Fibroblast of lung (primary cell): ENCODE data around the gene FBLN2. TPM values are rescaled to one million over a fixed set of nuclear protein-coding genes. Genes with fewer than 3 reads are reported as not detected.

Experiments used
- DNase-seq, 2 donors: peaks; one replicate each; pipeline versions ENCODE4 v3.0.0 to v3.0.0-alpha.2; 2010; ENCODE audit warnings: low read depth in 2 of 2
- H2AFZ ChIP-seq: 2 replicates; pipeline ENCODE4 v1.5.1; 2012; ENCODE audit warnings: low read length, control low read depth, inconsistent platforms
- H3K27ac ChIP-seq: 2 replicates; pipeline ENCODE4 v1.5.1; 2011; ENCODE audit warnings: low read length, control low read depth; ENCODE audit not compliant: insufficient read depth
- H3K27me3 ChIP-seq: 2 replicates; pipeline ENCODE4 v1.5.1; 2011; ENCODE audit warnings: mild to moderate bottlenecking, low read length; ENCODE audit not compliant: control insufficient read depth, insufficient read depth
- H3K36me3 ChIP-seq: 2 replicates; pipeline ENCODE4 v1.5.1; 2011; ENCODE audit warnings: low read length; ENCODE audit not compliant: control insufficient read depth, insufficient read depth
- H3K4me1 ChIP-seq: 2 replicates; pipeline ENCODE4 v1.5.1; 2011; ENCODE audit warnings: low read length; ENCODE audit not compliant: control insufficient read depth, insufficient read depth; ENCODE audit errors: extremely low read depth
- H3K4me2 ChIP-seq: 2 replicates; pipeline ENCODE4 v1.5.1; 2011; ENCODE audit warnings: low read length, control low read depth; ENCODE audit not compliant: insufficient read depth; ENCODE audit errors: extremely low read depth
- H3K4me3 ChIP-seq, 4 experiments: fragments of 200-600 bp in 1 of 4; sonication (generic) in 1 of 4; replicated peaks in 1 of 4; 2 replicates each; pipeline ENCODE4 v1.5.1; 2011 to 2016; ENCODE audit warnings: low read length in 4 of 4, low read depth in 3 of 4, mild to moderate bottlenecking in 3 of 4, control low read depth in 2 of 4, inconsistent platforms in 1 of 4, mixed read lengths in 1 of 4; ENCODE audit not compliant: insufficient read depth in 1 of 4; ENCODE audit errors: control extremely low read depth in 1 of 4
- H3K79me2 ChIP-seq: 2 replicates; pipeline ENCODE4 v1.5.1; 2012; ENCODE audit warnings: mild to moderate bottlenecking, low read length, inconsistent platforms; ENCODE audit not compliant: control insufficient read depth, insufficient read depth
- H3K9ac ChIP-seq: 2 replicates; pipeline ENCODE4 v1.5.1; 2011; ENCODE audit warnings: mild to moderate bottlenecking, low read length, control low read depth; ENCODE audit not compliant: insufficient read depth
- H3K9me3 ChIP-seq: 2 replicates; pipeline ENCODE4 v1.5.1; 2012; ENCODE audit warnings: low read depth, low read length; ENCODE audit not compliant: control insufficient read depth, insufficient read depth
- H4K20me1 ChIP-seq: 2 replicates; pipeline ENCODE4 v1.5.1; 2011; ENCODE audit warnings: low read length; ENCODE audit not compliant: control insufficient read depth, insufficient read depth; ENCODE audit errors: extremely low read depth
- CTCF ChIP-seq, 2 donors: IDR thresholded peaks in 1 of 2; conservative IDR thresholded peaks in 1 of 2; 1 replicate in 1 of 2; 2 replicates in 1 of 2; pipeline ENCODE4 v1.5.1; 2011 to 2012; ENCODE audit warnings: low read length in 2 of 2, control low read depth in 1 of 2, inconsistent platforms in 1 of 2, low read depth in 1 of 2, mild to moderate bottlenecking in 1 of 2
- EZH2 ChIP-seq: IDR thresholded peaks from 2 replicates; pipeline ENCODE4 v1.5.1; 2012; ENCODE audit warnings: low read length, control low read depth, mild to moderate bottlenecking; ENCODE audit errors: missing control alignments
- polyA plus RNA-seq, 2 donors: library from polyadenylated mRNA; depleted of rRNA in 1 of 2; stranded (reverse) in 1 of 2; unstranded in 1 of 2; fragments of >200 nt; gene quantifications; 2 replicates each; pipeline ENCODE4 v1.2.1, GENCODE V29; 2011 to 2012; ENCODE audit warnings: missing spikeins in 1 of 2
- total RNA-seq: library from RNA; depleted of rRNA; stranded (reverse); fragments of >200 nt; gene quantifications from 2 replicates; pipeline ENCODE4 v1.2.1, GENCODE V29; 2014

The FBLN2 gene
- total and polyA plus RNA-seq, 2 donors (not counting 1 experiment from before 2014, with no cell fraction given): 25.4 to 138 TPM

GRCh38 chr3:13506239-13506638, 42.7 kb upstream of the FBLN2 start:
- DNase-seq: no peak

DNA sequence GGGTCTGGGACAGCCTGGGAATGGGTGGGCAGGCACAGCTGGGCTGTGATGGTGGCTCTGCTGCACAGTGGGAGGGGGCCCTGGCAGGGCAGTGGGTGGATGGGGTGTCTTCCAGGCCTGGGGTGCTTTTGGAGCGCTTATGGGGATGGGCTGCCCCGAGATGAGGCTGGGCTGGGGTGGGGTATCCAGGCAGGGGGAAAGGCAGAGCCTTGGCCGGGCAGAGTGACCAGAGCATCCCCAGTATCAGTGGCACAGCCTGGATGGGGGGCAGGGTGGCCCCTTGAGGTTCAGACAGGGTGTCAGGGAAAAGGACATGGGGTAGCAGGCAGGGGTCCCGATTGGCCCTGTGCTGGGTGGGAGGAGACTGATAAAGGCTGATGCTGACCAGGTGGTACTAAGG, 42.2 kb upstream of the FBLN2 start:
- Histone ChIP-seq H3K27ac (no peak overlapping the region), H3K4me1 (peaks cover 2% of the 10 kb centered on the region), H3K4me2 (no peak overlapping the region), H3K36me3 (no peaks in the 10 kb centered on the region), H3K27me3 (no peaks in the 10 kb centered on the region), H4K20me1 (no peaks in the 10 kb centered on the region), H2AFZ (no peak overlapping the region), H3K9me3 (no peaks in the 10 kb centered on the region), H3K79me2 (no peaks in the 10 kb centered on the region), H3K4me3 (no peak overlapping the region), H3K9ac (no peak overlapping the region)
- DNase-seq: no peak
- TF ChIP-seq EZH2: no peak
- no peak for TF ChIP-seq CTCF (conservative IDR thresholded peaks at IDR 0.05 in 1 of 2, IDR thresholded peaks at IDR 0.05 in 1 of 2; ENCODE audit: low read depth in 1 of 2, low read length in 2 of 2)

More at GRCh38 chr3:13506239-13506638, 42.7 kb upstream of the FBLN2 start:
- peaks cover 2% of the 10 kb centered on the region for H3K4me1 ChIP-seq
- H3K79me2 ChIP-seq: no peaks in the 10 kb centered on the region
- H3K27me3 ChIP-seq: no peaks in the 10 kb centered on the region
- H3K9ac ChIP-seq: no peak overlapping the region
- H3K9me3 ChIP-seq: no peaks in the 10 kb centered on the region
- no peaks in the 10 kb centered on the region for H3K36me3 ChIP-seq
- H4K20me1 ChIP-seq: no peaks in the 10 kb centered on the region
- H3K4me2 ChIP-seq: no peak overlapping the region
- H2AFZ ChIP-seq: no peak overlapping the region
- TF ChIP-seq CTCF (conservative IDR thresholded peaks at IDR 0.05 in 1 of 2, IDR thresholded peaks at IDR 0.05 in 1 of 2; ENCODE audit: low read depth in 1 of 2, low read length in 2 of 2) (no peak), EZH2 (no peak)
- no peak overlapping the region for H3K27ac ChIP-seq
- no peak overlapping the region for H3K4me3 ChIP-seq

GRCh38 chr3:13507247-13507569, 41.7 kb upstream of the FBLN2 start:
- no peaks in the 10 kb centered on the region for H3K9me3 ChIP-seq
- peaks cover 2% of the 10 kb centered on the region for H3K4me1 ChIP-seq
- no peak overlapping the region for H3K27ac ChIP-seq
- no peak overlapping the region for H3K4me3 ChIP-seq
- no peaks in the 10 kb centered on the region for H3K36me3 ChIP-seq
- H3K79me2 ChIP-seq: no peaks in the 10 kb centered on the region
- H2AFZ ChIP-seq: no peak overlapping the region
- no peak overlapping the region for H3K9ac ChIP-seq
- H3K4me2 ChIP-seq: no peak overlapping the region
- no peak for DNase-seq
- no peaks in the 10 kb centered on the region for H4K20me1 ChIP-seq
- TF ChIP-seq EZH2: no peak
- H3K27me3 ChIP-seq: no peaks in the 10 kb centered on the region
